Vagina (tissue), 2 donors: ENCODE measurements around the gene IPO4.

Source experiments
- CTCF ChIP-seq, 3 experiments: fragments of 450-650 bp in 2 of 3; fragments of 200-600 bp in 1 of 3; sonication (generic) in 1 of 3; IDR thresholded peaks; one replicate each; pipeline ENCODE4 v1.5.1; 2017 to 2019; ENCODE audit warnings: antibody characterized with exemption in 3 of 3, mild to moderate bottlenecking in 2 of 3, moderate library complexity in 2 of 3
- POLR2A ChIP-seq, 2 donors: fragments of 450-650 bp; IDR thresholded peaks; one replicate each; pipeline ENCODE4 v1.6.1; 2017; ENCODE audit warnings: antibody characterized with exemption in 2 of 2, mild to moderate bottlenecking in 2 of 2, moderate library complexity in 2 of 2
- POLR2AphosphoS5 ChIP-seq, 2 donors: sonication (generic); formaldehyde crosslinking; IDR thresholded peaks; one replicate each; pipeline ENCODE4 v1.9.0; 2017; ENCODE audit warnings: antibody characterized with exemption in 2 of 2, mild to moderate bottlenecking in 2 of 2, low read depth in 1 of 2; ENCODE audit not compliant: insufficient read depth in 1 of 2

DNA sequence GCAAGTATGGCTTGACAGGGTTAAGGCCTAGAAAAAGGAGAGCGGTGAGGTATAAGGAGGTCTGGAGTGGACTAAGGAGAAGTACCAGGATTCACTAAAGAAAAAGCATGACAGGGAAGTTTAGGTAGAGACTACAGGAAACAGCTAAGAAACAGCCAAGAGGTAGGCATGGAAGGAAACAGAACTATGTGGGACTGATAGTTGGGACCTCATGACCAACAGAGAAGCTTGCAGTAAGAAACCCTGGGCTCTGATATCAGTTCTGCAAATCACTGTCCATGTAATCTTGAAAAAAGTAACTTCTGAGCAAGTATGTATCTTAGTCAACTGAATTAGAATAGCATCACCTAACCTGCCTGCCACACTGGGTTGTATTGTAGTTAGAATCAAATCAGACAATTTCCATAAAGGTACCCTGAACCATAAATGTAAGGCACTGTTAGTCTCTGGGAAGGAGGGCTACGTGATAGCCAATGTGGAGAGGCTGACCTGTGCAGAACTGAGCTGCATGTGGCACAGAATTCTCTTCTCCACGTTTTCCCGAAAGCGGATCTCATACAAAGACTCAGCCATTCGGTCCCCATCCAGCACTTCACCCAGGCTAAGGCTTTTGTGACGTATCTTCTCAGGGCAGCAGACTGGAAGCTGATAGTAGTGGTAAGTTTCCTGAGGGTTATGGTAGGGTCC is 5.7 kb upstream of the IPO4 start:
- TF ChIP-seq CTCF (IDR thresholded peaks at IDR 0.05) (no peak), POLR2A (IDR thresholded peaks at IDR 0.05) (no peak), POLR2AphosphoS5 (IDR thresholded peaks at IDR 0.05; ENCODE audit: insufficient read depth in 1 of 2, low read depth in 1 of 2) (no peak)
